GM18868 (cell line): Measurements from ENCODE around the gene TBC1D1.

ENCODE experiments used
- ATAC-seq: cut with Tn5 transposase; IDR thresholded peaks from one replicate; pipeline ENCODE4 v1.9.1; 2021; ENCODE audit warnings: mild to moderate bottlenecking, moderate library complexity; ENCODE audit not compliant: unreplicated experiment

The TBC1D1 gene

GRCh38 chr4:38160487-38161207 is 269.8 kb downstream of the TBC1D1 start:
- peak; percentile 95 for ATAC-seq

- ATAC-seq, result no peak
Observed at GRCh38 chr4:38161208-38162113, 270.6 kb downstream of the TBC1D1 start.

- no peak for ATAC-seq
Observed at GRCh38 chr4:38162240-38162784, 271.4 kb downstream of the TBC1D1 start.

GRCh38 chr4:38163216-38164006 is 272.5 kb downstream of the TBC1D1 start:
- ATAC-seq, result peak; percentile 40

- ATAC-seq, result no peak
Observed at GRCh38 chr4:38164346-38164745, 273.5 kb downstream of the TBC1D1 start.

GRCh38 chr4:38166082-38166481 is 275.2 kb downstream of the TBC1D1 start:
- ATAC-seq, result no peak

- no peak for ATAC-seq
Observed at GRCh38 chr4:38166768-38167167, 275.9 kb downstream of the TBC1D1 start.

- ATAC-seq, result no peak
Observed at GRCh38 chr4:38167973-38168372, 277.1 kb downstream of the TBC1D1 start.

GRCh38 chr4:38169524-38169923 is 278.6 kb downstream of the TBC1D1 start:
- ATAC-seq, result no peak

GRCh38 chr4:38170338-38171169 is 279.7 kb downstream of the TBC1D1 start:
- ATAC-seq, result no peak

GRCh38 chr4:38172078-38172477 is 281.2 kb downstream of the TBC1D1 start:
- no peak for ATAC-seq

- ATAC-seq, result no peak
Observed at GRCh38 chr4:38173935-38174518, 283.1 kb downstream of the TBC1D1 start.

- no peak for ATAC-seq
Observed at GRCh38 chr4:38174801-38175200, 283.9 kb downstream of the TBC1D1 start.

- no peak for ATAC-seq
Observed at GRCh38 chr4:38176165-38176564, 285.3 kb downstream of the TBC1D1 start.

- ATAC-seq, result no peak
Observed at GRCh38 chr4:38177035-38177546, 286.2 kb downstream of the TBC1D1 start.

GRCh38 chr4:38177641-38178391 is 286.9 kb downstream of the TBC1D1 start:
- no peak for ATAC-seq

GRCh38 chr4:38178392-38178995 is 287.6 kb downstream of the TBC1D1 start:
- ATAC-seq, result no peak

- ATAC-seq, result no peak
Observed at GRCh38 chr4:38179690-38180377, 288.9 kb downstream of the TBC1D1 start.
